ENCODE results near the gene MCUB.

DNA sequence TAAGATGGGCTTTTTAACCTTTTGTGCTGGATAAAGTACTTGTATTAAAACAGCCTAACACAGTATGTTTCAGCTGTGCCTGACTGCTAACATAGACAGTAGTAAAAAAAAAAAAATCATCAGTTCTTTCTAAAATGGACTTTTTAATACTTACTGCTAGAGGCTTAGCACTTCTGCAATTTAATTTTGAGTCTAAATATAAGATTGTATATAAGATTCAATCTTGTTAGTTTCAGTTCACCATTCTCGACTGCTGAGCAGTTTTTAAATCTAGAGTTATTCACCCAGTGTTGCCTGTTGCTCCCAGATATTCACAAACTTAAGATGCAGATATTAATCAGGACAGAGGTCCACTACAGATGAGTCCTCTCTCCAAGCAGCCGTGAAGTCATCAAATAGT is 163.1 kb downstream of the MCUB start:
- TF ChIP-seq POLR2A (IDR thresholded peaks at IDR 0.05; ENCODE audit: low read depth, low read length) (no peak), POLR2AphosphoS5 (IDR thresholded peaks at IDR 0.05; ENCODE audit: low read depth, low read length) (no peak), TAF1 (IDR thresholded peaks at IDR 0.05; ENCODE audit: borderline replicate concordance, low read depth, low read length) (no peak)
